A549 (cell line): ENCODE results near the gene BRI3. TPM values are rescaled to one million over a fixed set of nuclear protein-coding genes. Genes with fewer than 3 reads are reported as not detected.

Source experiments
- ATAC-seq, 2 experiments: fragments of 200-7000 bp in 1 of 2; fragments of >200 bp in 1 of 2; cut with Nextera tagmentation in 1 of 2; cut with Tn5 transposase in 1 of 2; 3 replicates each; pipeline versions ENCODE4 v1.8.0 to v1.9.1; 2018 to 2020; ENCODE audit warnings: mild to moderate bottlenecking in 1 of 2, moderate library complexity in 1 of 2
- CTCF ChIA-PET: fragments of 300-600 bp; sonication (Branson Sonifier 250); formaldehyde crosslinking; extraction: SDS; loops from one replicate; lab custom pipeline; 2021; ENCODE audit warnings: antibody characterized with exemption, inconsistent platforms; lab: Yijun Ruan, JAX
- POLR2A ChIA-PET: fragments of 350-600 bp; formaldehyde crosslinking; extraction: SDS; loops from one replicate; lab custom pipeline; 2021; ENCODE audit warnings: antibody characterized with exemption, inconsistent platforms; lab: Yijun Ruan, JAX
- DNase-seq, 2 experiments: peaks; one replicate each; pipeline versions ENCODE4 v3.0.0 to v3.0.0-alpha.2; 2011 to 2016; ENCODE audit warnings: low read depth in 1 of 2, low spot score in 1 of 2
- FAIRE-seq: peaks from 2 replicates; lab custom pipeline; 2011; peaks lifted over from hg19 to GRCh38; lab: Jason Lieb, UNC
- H3K27ac ChIP-seq, 2 experiments: fragments of >200 bp; sonication (Bioruptor Twin); formaldehyde crosslinking; 3 replicates each; pipeline ENCODE4 v1.5.1; 2016 to 2017
- H3K4me1 ChIP-seq: fragments of >200 bp; sonication (Bioruptor Twin); formaldehyde crosslinking; 3 replicates; pipeline ENCODE4 v1.6.1; 2016
- H3K4me2 ChIP-seq: fragments of >200 bp; sonication (Bioruptor Twin); formaldehyde crosslinking; 3 replicates; pipeline ENCODE4 v1.6.1; 2016
- H3K4me3 ChIP-seq: fragments of >200 bp; sonication (Bioruptor Twin); formaldehyde crosslinking; 3 replicates; pipeline ENCODE4 v1.5.1; 2016
- H3K9me3 ChIP-seq: fragments of >200 bp; sonication (Bioruptor Twin); formaldehyde crosslinking; 3 replicates; pipeline ENCODE4 v1.6.1; 2016
- ATOH8 ChIP-seq: fragments of 250-450 bp; sonication (Bioruptor Pico); IDR thresholded peaks from 2 replicates; pipeline ENCODE4 v1.5.0; 2020; ENCODE audit warnings: low read depth, mild to moderate bottlenecking, moderate library complexity
- CBX2 ChIP-seq: fragments of 200-600 bp; sonication (generic); IDR thresholded peaks from 2 replicates; pipeline ENCODE4 v1.6.1; 2016; ENCODE audit warnings: low read depth, mild to moderate bottlenecking, borderline replicate concordance
- E2F6 ChIP-seq: IDR thresholded peaks from 2 replicates; pipeline ENCODE4 v1.6.1; 2012; ENCODE audit warnings: low read depth, borderline replicate concordance
- EHMT2 ChIP-seq: fragments of 200-600 bp; sonication (generic); IDR thresholded peaks from 2 replicates; pipeline ENCODE4 v1.6.1; 2016; ENCODE audit warnings: antibody characterized with exemption, low read depth, mild to moderate bottlenecking, moderate library complexity
- FOSL2 ChIP-seq, 2 experiments: fragments of 450-650 bp in 1 of 2; fragments of >200 bp in 1 of 2; sonication (Bioruptor Twin) in 1 of 2; formaldehyde crosslinking; IDR thresholded peaks; 2 replicates each; pipeline versions ENCODE4 v1.5.0 to v1.6.1; 2016 to 2020; ENCODE audit warnings: mild to moderate bottlenecking in 1 of 2, moderate library complexity in 1 of 2
- HEYL ChIP-seq: fragments of 250-450 bp; sonication (Bioruptor Pico); IDR thresholded peaks from 2 replicates; pipeline ENCODE4 v1.8.0; 2021; ENCODE audit warnings: mild to moderate bottlenecking, moderate library complexity
- JUNB ChIP-seq: fragments of >200 bp; sonication (Bioruptor Twin); formaldehyde crosslinking; IDR thresholded peaks from 2 replicates; pipeline ENCODE4 v1.6.1; 2016
- KDM1A ChIP-seq: fragments of 200-600 bp; sonication (generic); IDR thresholded peaks from 2 replicates; pipeline ENCODE4 v1.6.1; 2016; ENCODE audit warnings: low read depth, mild to moderate bottlenecking
- KDM5A ChIP-seq: fragments of 200-600 bp; sonication (generic); IDR thresholded peaks from 2 replicates; pipeline ENCODE4 v1.6.1; 2016; ENCODE audit warnings: antibody characterized with exemption, mild to moderate bottlenecking
- MYC ChIP-seq: IDR thresholded peaks from 2 replicates; pipeline ENCODE4 v1.6.1; 2012; ENCODE audit warnings: mild to moderate bottlenecking, inconsistent platforms, low read length, improper control_type of control experiment, borderline replicate concordance
- NFE2L2 ChIP-seq: fragments of 150-350 bp; conservative IDR thresholded peaks from 2 replicates; pipeline ENCODE4 v1.6.1; 2014; ENCODE audit warnings: low read length
- NR3C1 ChIP-seq: fragments of >200 bp; sonication (Bioruptor Twin); formaldehyde crosslinking; IDR thresholded peaks from 3 replicates; pipeline ENCODE4 v1.6.1; 2017
- PBX3 ChIP-seq: IDR thresholded peaks from 2 replicates; pipeline ENCODE4 v1.6.1; 2012
- RARB ChIP-seq: fragments of 250-450 bp; sonication (Bioruptor Pico); IDR thresholded peaks from 2 replicates; pipeline ENCODE4 v1.8.0; 2021; ENCODE audit warnings: mild to moderate bottlenecking, moderate library complexity
- REST ChIP-seq: fragments of 200-600 bp; sonication (generic); IDR thresholded peaks from 2 replicates; pipeline ENCODE4 v1.6.1; 2016; ENCODE audit warnings: antibody characterized with exemption, mild to moderate bottlenecking, moderate library complexity
- TFCP2L1 ChIP-seq: fragments of 250-450 bp; sonication (Bioruptor Pico); IDR thresholded peaks from 2 replicates; pipeline ENCODE4 v1.5.0; 2021; ENCODE audit warnings: mild to moderate bottlenecking
- TP53 ChIP-seq: fragments of 250-450 bp; sonication (Bioruptor Pico); IDR thresholded peaks from 2 replicates; pipeline ENCODE4 v1.5.0; 2021; ENCODE audit warnings: mild to moderate bottlenecking, moderate library complexity
- USF2 ChIP-seq: fragments of 450-650 bp; IDR thresholded peaks from 2 replicates; pipeline ENCODE4 v1.6.1; 2014; ENCODE audit warnings: antibody characterized with exemption
- ZC3H11A ChIP-seq: fragments of 450-650 bp; IDR thresholded peaks from 2 replicates; pipeline ENCODE4 v1.6.1; 2014; ENCODE audit warnings: antibody characterized with exemption, mild to moderate bottlenecking
- ZFP36 ChIP-seq: fragments of 450-650 bp; IDR thresholded peaks from 2 replicates; pipeline ENCODE4 v1.6.1; 2014; ENCODE audit warnings: borderline replicate concordance; ENCODE audit not compliant: partially characterized antibody
- ZSCAN20 ChIP-seq: fragments of 250-450 bp; sonication (Bioruptor Pico); IDR thresholded peaks from 2 replicates; pipeline ENCODE4 v1.8.0; 2022; ENCODE audit warnings: mild to moderate bottlenecking, moderate library complexity
- WGBS: methylation state at CpG from one replicate; pipeline ENCODE4 v1.1.6; 2017; ENCODE audit errors: missing lambda C conversion rate; 5-methylcytosine and 5-hydroxymethylcytosine counted together
- polyA plus RNA-seq, 4 experiments: library from polyadenylated mRNA; depleted of rRNA in 3 of 4; stranded (reverse); fragments of >200 nt; fragmentation: RNase III in 1 of 4; extraction: RNeasy Plus Mini Kit Qiagen cat#74134 plus additional on column Dnase treatment in 1 of 4; gene quantifications; 2 replicates in 3 of 4; 3 replicates in 1 of 4; pipeline ENCODE4 v1.2.3, GENCODE V29; 2011 to 2017

Gene BRI3
- polyA plus RNA-seq, 2 of the 4 experiments (the other 2 are of a cell fraction): 61.0 to 73.0 TPM

GRCh38 chr7:98238076-98238475 lies 43.4 kb upstream of the BRI3 start:
- ATAC-seq: no peak
- DNase-seq: no peak
- H3K4me2 ChIP-seq: no peak overlapping the region
- TF ChIP-seq TP53 (no peak), FOSL2 (IDR thresholded peaks at IDR 0.05) (no peak), FOSL2 (CRISPR knock-in tag; IDR thresholded peaks at IDR 0.05) (no peak), RARB (CRISPR knock-in tag) (no peak), JUNB (no peak), ATOH8 (CRISPR knock-in tag) (no peak), PBX3 (no peak), ZSCAN20 (no peak), KDM5A (no peak), EHMT2 (no peak), CBX2 (no peak), NFE2L2 (no peak), KDM1A (no peak), HEYL (CRISPR knock-in tag) (no peak), USF2 (no peak), MYC (no peak), NR3C1 (no peak), ZC3H11A (no peak)
- 83% methylated on average over 2 of the region's 4 CpGs for WGBS
- H3K27ac ChIP-seq: no peak overlapping the region
- H3K4me3 ChIP-seq: no peak overlapping the region
- FAIRE-seq: no peak
- no peaks in the 10 kb centered on the region for H3K4me1 ChIP-seq
- H3K9me3 ChIP-seq: no peaks in the 10 kb centered on the region
- ChIA-PET CTCF (no interaction called here), POLR2A (no interaction called here)

- Histone ChIP-seq H3K4me1 (no peaks in the 10 kb centered on the region), H3K9me3 (no peaks in the 10 kb centered on the region), H3K4me2 (no peak overlapping the region), H3K27ac (no peak overlapping the region), H3K4me3 (no peak overlapping the region)
- WGBS: 83% methylated on average over 9 of the region's 9 CpGs
- DNase-seq (no peak), ATAC-seq (no peak), FAIRE-seq (no peak)
- TF ChIP-seq TFCP2L1: no peak
- TF ChIP-seq E2F6: no peak
- no peak for TF ChIP-seq MYC
- TF ChIP-seq REST: no peak
- no peak for TF ChIP-seq ZFP36
- POLR2A ChIA-PET: no interaction called here
- CTCF ChIA-PET: interaction anchor here (3.8 kb wide), 1 partner anchor 217 kb away, joined by 10 read pairs; no protein-coding TSS in a partner anchor
Measured at GRCh38 chr7:98238976-98239375, 42.5 kb upstream of the BRI3 start.
